ENCODE data around the gene SLC38A2.

- TF ChIP-seq, protein P1, sequence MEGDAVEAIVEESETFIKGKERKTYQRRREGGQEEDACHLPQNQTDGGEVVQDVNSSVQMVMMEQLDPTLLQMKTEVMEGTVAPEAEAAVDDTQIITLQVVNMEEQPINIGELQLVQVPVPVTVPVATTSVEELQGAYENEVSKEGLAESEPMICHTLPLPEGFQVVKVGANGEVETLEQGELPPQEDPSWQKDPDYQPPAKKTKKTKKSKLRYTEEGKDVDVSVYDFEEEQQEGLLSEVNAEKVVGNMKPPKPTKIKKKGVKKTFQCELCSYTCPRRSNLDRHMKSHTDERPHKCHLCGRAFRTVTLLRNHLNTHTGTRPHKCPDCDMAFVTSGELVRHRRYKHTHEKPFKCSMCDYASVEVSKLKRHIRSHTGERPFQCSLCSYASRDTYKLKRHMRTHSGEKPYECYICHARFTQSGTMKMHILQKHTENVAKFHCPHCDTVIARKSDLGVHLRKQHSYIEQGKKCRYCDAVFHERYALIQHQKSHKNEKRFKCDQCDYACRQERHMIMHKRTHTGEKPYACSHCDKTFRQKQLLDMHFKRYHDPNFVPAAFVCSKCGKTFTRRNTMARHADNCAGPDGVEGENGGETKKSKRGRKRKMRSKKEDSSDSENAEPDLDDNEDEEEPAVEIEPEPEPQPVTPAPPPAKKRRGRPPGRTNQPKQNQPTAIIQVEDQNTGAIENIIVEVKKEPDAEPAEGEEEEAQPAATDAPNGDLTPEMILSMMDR (IDR thresholded peaks at IDR 0.05; ENCODE audit: poor library complexity, severe bottlenecking), result no peak
- TF ChIP-seq MXI1 (conservative IDR thresholded peaks at IDR 0.05; ENCODE audit: poor library complexity, severe bottlenecking), result no peak
- TF ChIP-seq EZH2 (IDR thresholded peaks at IDR 0.05; ENCODE audit: borderline replicate concordance, insufficient read depth, low read length, poor library complexity, severe bottlenecking), result no peak
- no peak for TF ChIP-seq TAF1 (IDR thresholded peaks at IDR 0.05; ENCODE audit: low read depth)
- no peak for TF ChIP-seq RAD21 (conservative IDR thresholded peaks at IDR 0.05)
- TF ChIP-seq, protein P2, sequence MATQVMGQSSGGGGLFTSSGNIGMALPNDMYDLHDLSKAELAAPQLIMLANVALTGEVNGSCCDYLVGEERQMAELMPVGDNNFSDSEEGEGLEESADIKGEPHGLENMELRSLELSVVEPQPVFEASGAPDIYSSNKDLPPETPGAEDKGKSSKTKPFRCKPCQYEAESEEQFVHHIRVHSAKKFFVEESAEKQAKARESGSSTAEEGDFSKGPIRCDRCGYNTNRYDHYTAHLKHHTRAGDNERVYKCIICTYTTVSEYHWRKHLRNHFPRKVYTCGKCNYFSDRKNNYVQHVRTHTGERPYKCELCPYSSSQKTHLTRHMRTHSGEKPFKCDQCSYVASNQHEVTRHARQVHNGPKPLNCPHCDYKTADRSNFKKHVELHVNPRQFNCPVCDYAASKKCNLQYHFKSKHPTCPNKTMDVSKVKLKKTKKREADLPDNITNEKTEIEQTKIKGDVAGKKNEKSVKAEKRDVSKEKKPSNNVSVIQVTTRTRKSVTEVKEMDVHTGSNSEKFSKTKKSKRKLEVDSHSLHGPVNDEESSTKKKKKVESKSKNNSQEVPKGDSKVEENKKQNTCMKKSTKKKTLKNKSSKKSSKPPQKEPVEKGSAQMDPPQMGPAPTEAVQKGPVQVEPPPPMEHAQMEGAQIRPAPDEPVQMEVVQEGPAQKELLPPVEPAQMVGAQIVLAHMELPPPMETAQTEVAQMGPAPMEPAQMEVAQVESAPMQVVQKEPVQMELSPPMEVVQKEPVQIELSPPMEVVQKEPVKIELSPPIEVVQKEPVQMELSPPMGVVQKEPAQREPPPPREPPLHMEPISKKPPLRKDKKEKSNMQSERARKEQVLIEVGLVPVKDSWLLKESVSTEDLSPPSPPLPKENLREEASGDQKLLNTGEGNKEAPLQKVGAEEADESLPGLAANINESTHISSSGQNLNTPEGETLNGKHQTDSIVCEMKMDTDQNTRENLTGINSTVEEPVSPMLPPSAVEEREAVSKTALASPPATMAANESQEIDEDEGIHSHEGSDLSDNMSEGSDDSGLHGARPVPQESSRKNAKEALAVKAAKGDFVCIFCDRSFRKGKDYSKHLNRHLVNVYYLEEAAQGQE (IDR thresholded peaks at IDR 0.05; ENCODE audit: borderline replicate concordance), result no peak
- no peak for TF ChIP-seq EP300 (conservative IDR thresholded peaks at IDR 0.05; ENCODE audit: poor library complexity, severe bottlenecking)
- TF ChIP-seq POLR2AphosphoS5 (IDR thresholded peaks at IDR 0.05), result no peak
- no peak for TF ChIP-seq SMC3 (conservative IDR thresholded peaks at IDR 0.05; ENCODE audit: poor library complexity)
Measured at GRCh38 chr12:46404225-46404631, 31.7 kb upstream of the SLC38A2 start.
